ENCODE measurements around the gene CREB3L1.

CREB3L1 gene

DNA sequence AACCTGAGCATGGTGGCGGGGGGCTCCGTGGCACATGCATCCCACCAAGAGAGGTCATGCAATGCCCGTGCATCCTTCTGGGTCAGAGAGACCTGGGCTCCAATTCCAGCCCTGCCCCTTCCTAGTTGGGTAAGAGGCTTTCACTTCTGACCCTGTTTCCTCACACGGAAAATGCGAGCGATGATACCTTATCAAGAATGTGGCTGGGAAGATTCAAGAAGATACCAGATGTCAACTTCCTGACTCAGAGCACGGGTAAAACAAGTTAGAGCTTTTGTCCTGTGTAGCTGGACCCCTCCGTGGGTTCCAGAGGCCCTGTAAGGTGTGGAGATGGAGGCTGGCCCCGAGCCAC, 61.1 kb downstream of the CREB3L1 start:
- H3K36me3 ChIP-seq, result no peaks in the 10 kb centered on the region
- TF ChIP-seq, protein P1, sequence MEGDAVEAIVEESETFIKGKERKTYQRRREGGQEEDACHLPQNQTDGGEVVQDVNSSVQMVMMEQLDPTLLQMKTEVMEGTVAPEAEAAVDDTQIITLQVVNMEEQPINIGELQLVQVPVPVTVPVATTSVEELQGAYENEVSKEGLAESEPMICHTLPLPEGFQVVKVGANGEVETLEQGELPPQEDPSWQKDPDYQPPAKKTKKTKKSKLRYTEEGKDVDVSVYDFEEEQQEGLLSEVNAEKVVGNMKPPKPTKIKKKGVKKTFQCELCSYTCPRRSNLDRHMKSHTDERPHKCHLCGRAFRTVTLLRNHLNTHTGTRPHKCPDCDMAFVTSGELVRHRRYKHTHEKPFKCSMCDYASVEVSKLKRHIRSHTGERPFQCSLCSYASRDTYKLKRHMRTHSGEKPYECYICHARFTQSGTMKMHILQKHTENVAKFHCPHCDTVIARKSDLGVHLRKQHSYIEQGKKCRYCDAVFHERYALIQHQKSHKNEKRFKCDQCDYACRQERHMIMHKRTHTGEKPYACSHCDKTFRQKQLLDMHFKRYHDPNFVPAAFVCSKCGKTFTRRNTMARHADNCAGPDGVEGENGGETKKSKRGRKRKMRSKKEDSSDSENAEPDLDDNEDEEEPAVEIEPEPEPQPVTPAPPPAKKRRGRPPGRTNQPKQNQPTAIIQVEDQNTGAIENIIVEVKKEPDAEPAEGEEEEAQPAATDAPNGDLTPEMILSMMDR (IDR thresholded peaks at IDR 0.05; ENCODE audit: low read depth, low read length), result no peak
- no peaks in the 10 kb centered on the region for H3K27me3 ChIP-seq (ENCODE audit: insufficient read depth, low read depth, severe bottlenecking)
- H3K9me3 ChIP-seq (ENCODE audit: severe bottlenecking), result no peaks in the 10 kb centered on the region
- DNase-seq, result no peak
- H3K27ac ChIP-seq, result no peak overlapping the region
- H3K4me3 ChIP-seq (ENCODE audit: low read depth, low read length), result no peak overlapping the region

DNA sequence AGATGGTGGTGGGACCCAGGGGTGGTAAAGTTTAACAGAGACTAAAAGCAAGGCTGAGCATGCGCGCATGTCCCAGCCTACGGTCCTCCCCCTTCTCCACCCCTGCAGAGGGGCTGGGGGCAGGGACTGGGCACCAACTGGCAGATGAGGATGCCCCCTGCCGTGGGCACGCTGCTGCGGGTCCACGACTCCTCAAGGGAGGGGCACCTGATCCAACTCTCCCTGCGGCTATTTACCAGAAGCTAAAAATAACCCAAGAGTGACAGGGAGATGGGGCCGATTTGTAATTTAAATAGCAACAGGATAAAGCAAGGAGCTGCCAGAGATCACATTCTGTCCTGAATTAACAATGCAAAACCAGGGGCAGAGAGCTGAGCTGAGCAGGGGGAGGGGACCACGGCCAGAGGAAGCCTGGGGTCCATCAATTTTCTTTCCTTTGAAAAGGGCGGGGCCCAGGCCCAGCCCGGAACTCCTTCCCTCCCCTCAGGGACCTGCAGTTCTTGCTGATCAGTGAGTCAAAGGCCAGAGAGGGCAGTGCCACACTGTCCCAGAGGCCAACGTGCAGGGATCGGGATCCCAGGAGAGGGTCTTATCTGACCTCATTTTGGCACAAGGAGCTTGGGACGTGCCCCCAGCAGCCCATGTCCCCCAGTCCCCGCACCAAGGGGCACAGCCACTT, 61.7 kb downstream of the CREB3L1 start:
- TF ChIP-seq, protein P1 (IDR thresholded peaks at IDR 0.05; ENCODE audit: low read depth, low read length), result no peak
- H3K36me3 ChIP-seq, result no peaks in the 10 kb centered on the region

DNA sequence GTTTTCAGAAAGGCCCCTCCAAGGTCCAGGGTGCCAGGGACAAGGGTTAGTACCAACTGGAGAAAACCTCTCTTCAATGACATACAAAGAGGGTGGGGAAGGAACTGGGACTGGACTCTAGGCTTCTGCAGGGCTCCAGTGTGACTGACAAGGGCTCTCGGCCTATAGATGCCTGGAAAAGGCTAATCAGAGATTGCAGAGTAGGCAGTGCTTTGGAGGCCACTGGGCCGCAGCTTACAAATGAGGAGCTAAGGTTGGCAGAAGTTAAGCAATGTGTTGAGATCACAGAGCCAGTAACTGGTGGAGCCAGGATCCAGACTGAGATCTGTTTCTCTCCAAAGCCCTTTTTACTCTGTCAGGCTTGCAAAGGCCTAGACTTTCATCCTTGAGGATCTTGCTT, 62.4 kb downstream of the CREB3L1 start:
- DNase-seq, result no peak

More for the DNA sequence above, 61.7 kb downstream of the CREB3L1 start:
- Histone ChIP-seq H3K9me3 (ENCODE audit: severe bottlenecking) (no peaks in the 10 kb centered on the region), H3K27me3 (ENCODE audit: insufficient read depth, low read depth, severe bottlenecking) (no peaks in the 10 kb centered on the region), H3K27ac (no peak overlapping the region; the same call in 1 of the 2 replicates), H3K4me3 (ENCODE audit: low read depth, low read length) (no peak overlapping the region)
- no peak for DNase-seq

DNA sequence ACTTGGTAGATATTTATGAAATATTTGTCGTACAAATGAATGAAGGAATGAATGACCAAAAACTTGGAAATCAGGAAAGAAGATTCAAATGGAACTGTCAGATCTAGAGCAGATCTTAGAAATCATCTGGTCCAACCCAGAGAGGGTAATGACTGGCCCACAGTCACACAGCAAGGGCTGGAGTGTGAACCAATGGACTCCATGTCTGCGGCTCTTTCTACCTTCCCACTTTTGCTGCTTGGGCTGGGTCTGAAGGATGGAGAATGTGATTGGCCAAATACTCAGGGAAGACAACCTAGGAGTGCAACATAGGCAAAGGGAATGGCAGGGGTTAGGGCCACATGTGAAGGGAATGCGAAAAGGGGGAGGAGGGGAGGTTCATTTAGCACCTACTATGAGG, 64.0 kb downstream of the CREB3L1 start:
- no peaks in the 10 kb centered on the region for H3K36me3 ChIP-seq
- H3K27ac ChIP-seq, result no peak overlapping the region
- TF ChIP-seq, protein P1 (IDR thresholded peaks at IDR 0.05; ENCODE audit: low read depth, low read length), result no peak
- H3K4me3 ChIP-seq (ENCODE audit: low read depth, low read length), result no peak overlapping the region
- DNase-seq, result no peak
- H3K9me3 ChIP-seq (ENCODE audit: severe bottlenecking), result no peaks in the 10 kb centered on the region
- no peaks in the 10 kb centered on the region for H3K27me3 ChIP-seq (ENCODE audit: insufficient read depth, low read depth, severe bottlenecking)

More for the DNA sequence above, 62.4 kb downstream of the CREB3L1 start:
- TF ChIP-seq, protein P1 (IDR thresholded peaks at IDR 0.05; ENCODE audit: low read depth, low read length), result no peak
- H3K27ac ChIP-seq, result no peak overlapping the region
- H3K36me3 ChIP-seq, result no peaks in the 10 kb centered on the region
- no peaks in the 10 kb centered on the region for H3K27me3 ChIP-seq (ENCODE audit: insufficient read depth, low read depth, severe bottlenecking)
- H3K4me3 ChIP-seq (ENCODE audit: low read depth, low read length), result no peak overlapping the region
- H3K9me3 ChIP-seq (ENCODE audit: severe bottlenecking), result no peaks in the 10 kb centered on the region

DNA sequence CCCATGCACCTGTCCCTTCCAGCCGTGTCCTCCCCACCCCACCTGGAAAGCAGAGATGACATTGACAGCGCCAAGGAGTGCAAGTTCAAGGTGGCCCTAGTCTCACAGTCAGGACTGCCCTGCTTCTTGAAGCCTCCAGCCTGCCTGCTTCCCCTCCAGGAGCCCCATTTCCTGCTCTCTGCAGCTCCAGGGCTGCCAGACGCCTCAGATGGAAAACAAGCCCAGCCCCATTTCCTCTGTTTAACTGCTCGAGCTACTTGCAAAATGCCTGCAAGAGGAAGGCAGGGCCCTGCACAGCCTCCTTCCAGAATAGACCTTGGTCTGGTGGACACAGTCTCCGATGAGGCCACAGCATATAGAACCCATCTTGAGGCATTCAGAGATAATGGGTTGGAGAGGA, 64.8 kb downstream of the CREB3L1 start:
- no peak overlapping the region for H3K4me3 ChIP-seq (ENCODE audit: low read depth, low read length)
- no peak for DNase-seq
- TF ChIP-seq, protein P1 (IDR thresholded peaks at IDR 0.05; ENCODE audit: low read depth, low read length), result no peak

DNA sequence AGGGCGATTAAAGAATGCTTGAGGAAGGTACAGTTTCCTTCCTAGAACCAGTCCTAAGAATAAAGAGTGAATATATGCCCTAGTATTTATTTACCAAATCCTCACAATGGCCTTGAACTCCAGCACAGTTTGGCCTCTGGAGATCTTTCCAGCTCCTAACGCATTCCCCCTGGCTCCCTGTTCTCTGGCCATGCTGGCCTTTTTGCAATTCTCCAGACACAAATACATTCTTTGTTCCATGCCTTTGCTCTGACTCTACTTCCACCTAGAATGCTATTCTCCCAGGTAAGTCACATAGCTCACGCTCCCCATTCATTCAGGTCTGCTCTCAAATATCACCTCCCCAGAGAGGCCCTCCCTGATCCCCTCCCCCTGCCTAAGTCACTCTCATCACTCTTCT, 66.1 kb downstream of the CREB3L1 start:
- DNase-seq, result no peak
- no peaks in the 10 kb centered on the region for H3K27me3 ChIP-seq (ENCODE audit: insufficient read depth, low read depth, severe bottlenecking)
- TF ChIP-seq, protein P1 (IDR thresholded peaks at IDR 0.05; ENCODE audit: low read depth, low read length), result no peak
- H3K9me3 ChIP-seq (ENCODE audit: severe bottlenecking), result no peaks in the 10 kb centered on the region
- no peak overlapping the region for H3K27ac ChIP-seq
- no peak overlapping the region for H3K4me3 ChIP-seq (ENCODE audit: low read depth, low read length)
- no peaks in the 10 kb centered on the region for H3K36me3 ChIP-seq

More for the DNA sequence above, 64.8 kb downstream of the CREB3L1 start:
- H3K27ac ChIP-seq, result no peak overlapping the region
- H3K9me3 ChIP-seq (ENCODE audit: severe bottlenecking), result no peaks in the 10 kb centered on the region
- no peaks in the 10 kb centered on the region for H3K27me3 ChIP-seq (ENCODE audit: insufficient read depth, low read depth, severe bottlenecking)
- H3K36me3 ChIP-seq, result no peaks in the 10 kb centered on the region
